Measurements from ENCODE around the gene GLRX2.

DNA sequence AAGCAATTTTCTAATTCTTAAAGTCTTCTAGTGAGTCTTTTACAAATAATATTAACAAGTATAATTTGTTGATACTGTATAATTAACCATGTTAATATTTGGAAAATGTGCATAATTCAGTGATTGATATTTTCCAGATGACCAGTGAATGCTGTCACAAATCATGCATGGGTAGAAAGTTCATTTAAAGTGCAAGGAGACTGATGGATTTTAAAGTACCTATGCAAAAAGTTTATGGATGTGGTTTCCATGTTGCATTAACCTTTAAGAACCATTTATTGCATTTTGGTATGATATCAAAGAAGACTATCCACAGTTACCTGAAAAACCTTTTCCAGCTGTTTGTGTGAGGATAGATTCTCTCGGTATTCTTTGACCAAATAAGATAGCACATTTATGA is 39.8 kb upstream of the GLRX2 start:
- TF ChIP-seq, protein P1, sequence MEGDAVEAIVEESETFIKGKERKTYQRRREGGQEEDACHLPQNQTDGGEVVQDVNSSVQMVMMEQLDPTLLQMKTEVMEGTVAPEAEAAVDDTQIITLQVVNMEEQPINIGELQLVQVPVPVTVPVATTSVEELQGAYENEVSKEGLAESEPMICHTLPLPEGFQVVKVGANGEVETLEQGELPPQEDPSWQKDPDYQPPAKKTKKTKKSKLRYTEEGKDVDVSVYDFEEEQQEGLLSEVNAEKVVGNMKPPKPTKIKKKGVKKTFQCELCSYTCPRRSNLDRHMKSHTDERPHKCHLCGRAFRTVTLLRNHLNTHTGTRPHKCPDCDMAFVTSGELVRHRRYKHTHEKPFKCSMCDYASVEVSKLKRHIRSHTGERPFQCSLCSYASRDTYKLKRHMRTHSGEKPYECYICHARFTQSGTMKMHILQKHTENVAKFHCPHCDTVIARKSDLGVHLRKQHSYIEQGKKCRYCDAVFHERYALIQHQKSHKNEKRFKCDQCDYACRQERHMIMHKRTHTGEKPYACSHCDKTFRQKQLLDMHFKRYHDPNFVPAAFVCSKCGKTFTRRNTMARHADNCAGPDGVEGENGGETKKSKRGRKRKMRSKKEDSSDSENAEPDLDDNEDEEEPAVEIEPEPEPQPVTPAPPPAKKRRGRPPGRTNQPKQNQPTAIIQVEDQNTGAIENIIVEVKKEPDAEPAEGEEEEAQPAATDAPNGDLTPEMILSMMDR (IDR thresholded peaks at IDR 0.05), result no peak
- TF ChIP-seq, protein P2, sequence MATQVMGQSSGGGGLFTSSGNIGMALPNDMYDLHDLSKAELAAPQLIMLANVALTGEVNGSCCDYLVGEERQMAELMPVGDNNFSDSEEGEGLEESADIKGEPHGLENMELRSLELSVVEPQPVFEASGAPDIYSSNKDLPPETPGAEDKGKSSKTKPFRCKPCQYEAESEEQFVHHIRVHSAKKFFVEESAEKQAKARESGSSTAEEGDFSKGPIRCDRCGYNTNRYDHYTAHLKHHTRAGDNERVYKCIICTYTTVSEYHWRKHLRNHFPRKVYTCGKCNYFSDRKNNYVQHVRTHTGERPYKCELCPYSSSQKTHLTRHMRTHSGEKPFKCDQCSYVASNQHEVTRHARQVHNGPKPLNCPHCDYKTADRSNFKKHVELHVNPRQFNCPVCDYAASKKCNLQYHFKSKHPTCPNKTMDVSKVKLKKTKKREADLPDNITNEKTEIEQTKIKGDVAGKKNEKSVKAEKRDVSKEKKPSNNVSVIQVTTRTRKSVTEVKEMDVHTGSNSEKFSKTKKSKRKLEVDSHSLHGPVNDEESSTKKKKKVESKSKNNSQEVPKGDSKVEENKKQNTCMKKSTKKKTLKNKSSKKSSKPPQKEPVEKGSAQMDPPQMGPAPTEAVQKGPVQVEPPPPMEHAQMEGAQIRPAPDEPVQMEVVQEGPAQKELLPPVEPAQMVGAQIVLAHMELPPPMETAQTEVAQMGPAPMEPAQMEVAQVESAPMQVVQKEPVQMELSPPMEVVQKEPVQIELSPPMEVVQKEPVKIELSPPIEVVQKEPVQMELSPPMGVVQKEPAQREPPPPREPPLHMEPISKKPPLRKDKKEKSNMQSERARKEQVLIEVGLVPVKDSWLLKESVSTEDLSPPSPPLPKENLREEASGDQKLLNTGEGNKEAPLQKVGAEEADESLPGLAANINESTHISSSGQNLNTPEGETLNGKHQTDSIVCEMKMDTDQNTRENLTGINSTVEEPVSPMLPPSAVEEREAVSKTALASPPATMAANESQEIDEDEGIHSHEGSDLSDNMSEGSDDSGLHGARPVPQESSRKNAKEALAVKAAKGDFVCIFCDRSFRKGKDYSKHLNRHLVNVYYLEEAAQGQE (IDR thresholded peaks at IDR 0.05; ENCODE audit: insufficient read depth in 1 of 2, low read depth in 2 of 2, low read length in 1 of 2), result no peak
- TF ChIP-seq POLR2AphosphoS5 (IDR thresholded peaks at IDR 0.05; ENCODE audit: low read depth, low read length), result no peak
